ENCODE results near the gene TMEM171. TPM values are rescaled to one million over a fixed set of nuclear protein-coding genes. Genes with fewer than 3 reads are reported as not detected.

The TMEM171 gene
- total and polyA plus RNA-seq, 4 donors, result 1.0 to 2.1 (median 1.4) TPM; not detected in 1

GRCh38 chr5:73119451-73120157, 771 bp upstream of the TMEM171 start (continued):
- no peak for TF ChIP-seq CTCF (IDR thresholded peaks at IDR 0.05; ENCODE audit: low read depth, low read length, missing input control)
- TF ChIP-seq RXRA (IDR thresholded peaks at IDR 0.05), result peak; percentile 99 to 100
- TF ChIP-seq FOXA1 (IDR thresholded peaks at IDR 0.05), result peak; percentile 60

GRCh38 chr5:73121119-73121463, 716 bp downstream of the TMEM171 start:
- Histone ChIP-seq H3K4me3 (ENCODE audit: low read depth in 1 of 3, low read length in 3 of 3) (peak overlapping the region; percentile 34 to 73 (median 69)), H3K27ac (ENCODE audit: low read depth in 1 of 2, low read length in 2 of 2) (peak overlapping the region; percentile 65 to 87), H3K9ac (ENCODE audit: low read depth in 1 of 2, low read length in 2 of 2) (peak overlapping the region; percentile 33 to 87), H3K4me1 (ENCODE audit: control insufficient read depth in 4 of 4, insufficient read depth in 4 of 4, low read length in 3 of 4) (peaks cover 0 to 25% (median 12%) of the 10 kb centered on the region in 4 donors), H3K9me3 (ENCODE audit: control insufficient read depth in 4 of 4, low read length in 3 of 4) (no peaks in the 10 kb centered on the region), H3K27me3 (ENCODE audit: control insufficient read depth in 4 of 4, insufficient read depth in 4 of 4, low read length in 3 of 4) (no peaks in the 10 kb centered on the region), H3K36me3 (ENCODE audit: control insufficient read depth in 4 of 4, insufficient read depth in 3 of 4, low read depth in 1 of 4, low read length in 3 of 4) (no peaks in the 10 kb centered on the region)
- TF ChIP-seq GABPA (IDR thresholded peaks at IDR 0.05 in 1 of 2, conservative IDR thresholded peaks at IDR 0.05 in 1 of 2) (no peak), SP1 (IDR thresholded peaks at IDR 0.05) (no peak), EGR1 (IDR thresholded peaks at IDR 0.05; ENCODE audit: low read depth in 2 of 2) (no peak), HNF4A (conservative IDR thresholded peaks at IDR 0.05) (no peak), RXRA (IDR thresholded peaks at IDR 0.05) (no peak), FOXA2 (IDR thresholded peaks at IDR 0.05) (no peak), FOXA1 (IDR thresholded peaks at IDR 0.05) (no peak), CTCF (IDR thresholded peaks at IDR 0.05; ENCODE audit: low read depth, low read length, missing input control) (no peak), ATF3 (IDR thresholded peaks at IDR 0.05) (no peak), NR2F2 (IDR thresholded peaks at IDR 0.05) (no peak), JUND (IDR thresholded peaks at IDR 0.05) (no peak), MAX (IDR thresholded peaks at IDR 0.05) (no peak), HNF4G (IDR thresholded peaks at IDR 0.05) (no peak), RAD21 (IDR thresholded peaks at IDR 0.05) (no peak)
- 39% methylated on average over 6 of the region's 6 CpGs for WGBS
- DNase-seq (ENCODE audit: low spot score), result no peak

Measured in liver (tissue), 9 donors.